GM12878 (cell line): Measurements from ENCODE around the gene BARX2. TPM values are rescaled to one million over a fixed set of nuclear protein-coding genes. Genes with fewer than 3 reads are reported as not detected.

Experiments used
- ATF7 ChIP-seq: fragments of 450-650 bp; IDR thresholded peaks from 2 replicates; pipeline ENCODE4 v1.6.1; 2016; ENCODE audit warnings: low read depth, mild to moderate bottlenecking
- BACH1 ChIP-seq: fragments of 450-650 bp; IDR thresholded peaks from 2 replicates; pipeline ENCODE4 v1.6.1; 2017; ENCODE audit warnings: mild to moderate bottlenecking, borderline replicate concordance
- BHLHE40 ChIP-seq, 2 experiments: fragments of 450-650 bp in 1 of 2; IDR thresholded peaks; 2 replicates each; pipeline ENCODE4 v1.6.1; 2011 to 2017; ENCODE audit warnings: low read depth in 2 of 2, borderline replicate concordance in 1 of 2, improper control_type of control experiment in 1 of 2, low read length in 1 of 2, mild to moderate bottlenecking in 1 of 2
- BMI1 ChIP-seq: fragments of 450-650 bp; IDR thresholded peaks from 2 replicates; pipeline ENCODE4 v1.6.1; 2016; ENCODE audit warnings: mild to moderate bottlenecking, moderate library complexity, borderline replicate concordance
- CTCF ChIP-seq, 3 experiments: IDR thresholded peaks in 2 of 3; conservative IDR thresholded peaks in 1 of 3; 2 replicates each; pipeline ENCODE4 v1.5.1; 2011; ENCODE audit warnings: low read depth in 3 of 3, low read length in 3 of 3, mild to moderate bottlenecking in 3 of 3, control low read depth in 2 of 3, moderate library complexity in 2 of 3, inconsistent platforms in 1 of 3, mixed read lengths in 1 of 3; ENCODE audit not compliant: control insufficient read depth in 2 of 3, insufficient read depth in 1 of 3; ENCODE audit errors: extremely low read depth in 1 of 3
- ELK1 ChIP-seq: IDR thresholded peaks from 2 replicates; pipeline ENCODE4 v1.6.1; 2012; ENCODE audit warnings: low read depth, low read length, improper control_type of control experiment
- IKZF1 ChIP-seq: fragments of 450-650 bp; conservative IDR thresholded peaks from 2 replicates; pipeline ENCODE4 v1.6.1; 2017; ENCODE audit warnings: antibody characterized with exemption, mild to moderate bottlenecking
- NR2F1 ChIP-seq: fragments of 450-650 bp; conservative IDR thresholded peaks from 2 replicates; pipeline ENCODE4 v1.6.1; 2017; ENCODE audit warnings: mild to moderate bottlenecking
- PBX3 ChIP-seq: IDR thresholded peaks from 2 replicates; pipeline ENCODE4 v1.6.1; 2011; ENCODE audit warnings: mild to moderate bottlenecking, low read depth, low read length, moderate library complexity; ENCODE audit not compliant: insufficient replicate concordance
- RELA ChIP-seq: fragments of 450-650 bp; IDR thresholded peaks from 2 replicates; pipeline ENCODE4 v1.8.0; 2014; ENCODE audit warnings: borderline replicate concordance; ENCODE audit not compliant: partially characterized antibody
- SKIL ChIP-seq: fragments of 450-650 bp; IDR thresholded peaks from 2 replicates; pipeline ENCODE4 v1.6.1; 2017; ENCODE audit warnings: mild to moderate bottlenecking, low read depth, inconsistent platforms; ENCODE audit not compliant: poor library complexity, severe bottlenecking
- SMARCA5 ChIP-seq: fragments of 450-650 bp; IDR thresholded peaks from 2 replicates; pipeline ENCODE4 v1.6.1; 2017; ENCODE audit warnings: mild to moderate bottlenecking
- ZBTB11 ChIP-seq: fragments of 450-650 bp; formaldehyde crosslinking; IDR thresholded peaks from 2 replicates; pipeline ENCODE4 v1.5.0; 2022; ENCODE audit warnings: mild to moderate bottlenecking, missing genetic modification characterization
- ZBTB4 ChIP-seq: fragments of 450-650 bp; formaldehyde crosslinking; IDR thresholded peaks from 2 replicates; pipeline ENCODE4 v1.4.0; 2022; ENCODE audit warnings: mild to moderate bottlenecking, moderate library complexity
- ZNF274 ChIP-seq: IDR thresholded peaks from one replicate; pipeline ENCODE4 v1.8.0; 2011; ENCODE audit not compliant: insufficient read length, insufficient read depth
- polyA plus RNA-seq, 11 experiments: library from polyadenylated mRNA; depleted of rRNA in 4 of 11; unstranded in 6 of 11; stranded (reverse) in 5 of 11; fragments of >200 nt; fragmentation: Nextera tagmentation in 4 of 11; fragmentation: Illumina TruSeq in 1 of 11; extraction: Ambion mirVana in 4 of 11; extraction: Trizol in 1 of 11; gene quantifications; 1 replicate in 1 of 11; 2 replicates in 10 of 11; pipeline versions ENCODE4 v1.2.1 to v1.2.3, GENCODE V29; 2011 to 2016; ENCODE audit warnings: inconsistent platforms in 2 of 11, missing spikeins in 2 of 11, low read depth in 1 of 11
- total RNA-seq, 4 experiments: library from RNA; depleted of rRNA in 3 of 4; stranded (reverse); fragments of >200 nt in 3 of 4; fragmentation: Illumina TruSeq in 1 of 4; extraction: Trizol in 1 of 4; gene quantifications; 2 replicates each; pipeline versions ENCODE4 v1.2.1 to v1.2.3, GENCODE V29; 2013 to 2021

BARX2 gene
- total and polyA plus RNA-seq, 10 of the 15 experiments (the other 5 are each of a cell fraction or from before 2014, with no cell fraction given) = 0.07 to 0.84 TPM; not detected in 8

- TF ChIP-seq ZBTB4 (no peak), BACH1 (no peak), BHLHE40 (IDR thresholded peaks at IDR 0.05; ENCODE audit: borderline replicate concordance in 1 of 2, low read depth in 2 of 2, low read length in 1 of 2) (no peak), CTCF (IDR thresholded peaks at IDR 0.05 in 2 of 3, conservative IDR thresholded peaks at IDR 0.05 in 1 of 3; ENCODE audit: control insufficient read depth in 2 of 3, extremely low read depth in 1 of 3, insufficient read depth in 1 of 3, low read depth in 3 of 3, low read length in 3 of 3) (no peak), NR2F1 (no peak), ELK1 (no peak), SMARCA5 (no peak), PBX3 (no peak), SKIL (no peak), ATF7 (peak; percentile 21; the same call in 1 of the 2 replicates), ZNF274 (no peak), IKZF1 (0 out of 2 replicates have a peak, but pooled peaks have one; percentile 28), ZBTB11 (CRISPR knock-in tag) (no peak), BMI1 (peak; percentile 37; the same call in 1 of the 2 replicates), RELA (no peak)
Observed at GRCh38 chr11:129440028-129440713, 64.5 kb downstream of the BARX2 start (continued).
